Measurements from ENCODE around the gene FADS2.
A peak's percentile ranks its signal among the peaks of the same experiment; 100 is the strongest.

DNA sequence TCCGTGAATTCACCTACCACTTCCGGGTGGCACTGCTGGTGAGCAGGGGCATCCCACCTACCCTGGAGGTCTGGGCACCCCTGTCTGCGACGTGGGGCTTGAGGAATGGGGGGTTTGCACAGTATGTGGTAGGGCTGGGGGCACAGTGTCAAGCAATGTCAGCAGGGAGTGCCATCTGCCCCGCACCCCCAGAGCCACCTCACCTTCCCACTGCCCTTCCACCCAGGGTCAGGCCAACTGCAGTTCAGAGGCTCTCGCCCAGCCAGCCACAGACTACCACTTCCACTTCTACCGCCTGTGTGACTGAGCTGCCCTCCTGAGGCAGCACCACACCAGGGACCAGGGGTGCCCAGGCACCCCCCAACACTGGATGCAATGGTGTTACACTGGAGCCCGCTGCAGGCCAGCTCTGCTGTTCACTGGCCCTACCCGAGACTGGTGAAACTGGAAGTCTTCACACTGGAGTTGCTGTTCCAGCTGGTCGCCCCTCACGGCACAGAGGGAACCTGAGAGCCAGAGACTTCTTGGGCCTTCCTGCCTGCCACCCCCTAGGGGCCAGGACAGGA is 42.2 kb upstream of the FADS2 start:
- TF ChIP-seq CTCF (IDR thresholded peaks at IDR 0.05): peak in 2 of 6 experiments; percentile 16 to 21
- TF ChIP-seq POLR2A (IDR thresholded peaks at IDR 0.05): no peak
